Measurements from ENCODE around the gene RPL39. TPM values are rescaled to one million over a fixed set of nuclear protein-coding genes. Genes with fewer than 3 reads are reported as not detected.
"Not testable (repeated sequence)": the region's sequence is repeated elsewhere in the genome, so short reads cannot be mapped to it uniquely, and the experiment has no call there.

Gene RPL39
- total RNA-seq, 4 donors from 2014 or later, result 1,738 to 4,612 (median 3,853) TPM

- Histone ChIP-seq H3K27ac (peak overlapping the region; percentile 62), H3K27me3 (no peaks in the 10 kb centered on the region), H3K9me3 (no peaks in the 10 kb centered on the region), H3K4me3 (no peak overlapping the region), H3K36me3 (no peaks in the 10 kb centered on the region), H3K4me1 (no peaks in the 10 kb centered on the region)
- 76% methylated on average over 6 of the region's 6 CpGs for WGBS
- DNase-seq (ENCODE audit: low spot score in 2 of 2), result no peak
- TF ChIP-seq POLR2AphosphoS5 (IDR thresholded peaks at IDR 0.05), result no peak
- TF ChIP-seq EP300 (IDR thresholded peaks at IDR 0.05), result no peak
- no peak for TF ChIP-seq CTCF (IDR thresholded peaks at IDR 0.05)
- no peak for TF ChIP-seq POLR2A (IDR thresholded peaks at IDR 0.05)
These were observed 25.8 kb upstream of the RPL39 start for GRCh38 chrX:119817130-119817690.

GRCh38 chrX:119816300-119816699 lies 24.9 kb upstream of the RPL39 start:
- no peak overlapping the region for H3K4me3 ChIP-seq
- no peaks in the 10 kb centered on the region for H3K4me1 ChIP-seq
- TF ChIP-seq EP300 (IDR thresholded peaks at IDR 0.05) (no peak), CTCF (IDR thresholded peaks at IDR 0.05) (no peak), POLR2AphosphoS5 (IDR thresholded peaks at IDR 0.05) (no peak), POLR2A (IDR thresholded peaks at IDR 0.05) (no peak)
- no peaks in the 10 kb centered on the region for H3K9me3 ChIP-seq
- H3K27me3 ChIP-seq, result no peaks in the 10 kb centered on the region
- H3K27ac ChIP-seq, result no peak overlapping the region
- no peaks in the 10 kb centered on the region for H3K36me3 ChIP-seq
- no peak for DNase-seq (ENCODE audit: low spot score in 2 of 2)
- 40% methylated on average over 3 of the region's 3 CpGs for WGBS

GRCh38 chrX:119809185-119809666 lies 17.8 kb upstream of the RPL39 start:
- TF ChIP-seq CTCF (IDR thresholded peaks at IDR 0.05) (no peak), POLR2A (IDR thresholded peaks at IDR 0.05) (no peak), EP300 (IDR thresholded peaks at IDR 0.05) (no peak), POLR2AphosphoS5 (IDR thresholded peaks at IDR 0.05) (no peak)
- Histone ChIP-seq H3K4me1 (no peaks in the 10 kb centered on the region), H3K36me3 (no peaks in the 10 kb centered on the region), H3K27ac (no peak overlapping the region), H3K4me3 (no peak overlapping the region), H3K9me3 (no peaks in the 10 kb centered on the region), H3K27me3 (no peaks in the 10 kb centered on the region)
- DNase-seq (ENCODE audit: low spot score in 2 of 2), result no peak
- WGBS, result 53% methylated on average over 1 of the region's 1 CpG

- H3K27ac ChIP-seq; H3K27me3 ChIP-seq; H3K4me3 ChIP-seq; DNase-seq (ENCODE audit: low spot score in 2 of 2); H3K4me1 ChIP-seq; H3K9me3 ChIP-seq; H3K36me3 ChIP-seq: not testable (repeated sequence)
- WGBS, result 79% methylated on average over 2 of the region's 4 CpGs
These were observed 17.0 kb upstream of the RPL39 start for GRCh38 chrX:119808461-119808860.

- H3K27ac ChIP-seq, result no peak overlapping the region
- TF ChIP-seq CTCF (IDR thresholded peaks at IDR 0.05), result no peak
- no peak for TF ChIP-seq EP300 (IDR thresholded peaks at IDR 0.05)
- TF ChIP-seq POLR2A (IDR thresholded peaks at IDR 0.05), result no peak
- no peak for TF ChIP-seq POLR2AphosphoS5 (IDR thresholded peaks at IDR 0.05)
- no peaks in the 10 kb centered on the region for H3K4me1 ChIP-seq
- no peak overlapping the region for H3K4me3 ChIP-seq
- no peaks in the 10 kb centered on the region for H3K27me3 ChIP-seq
- H3K9me3 ChIP-seq, result no peaks in the 10 kb centered on the region
- H3K36me3 ChIP-seq, result no peaks in the 10 kb centered on the region
- 92% methylated on average over 8 of the region's 8 CpGs for WGBS
- DNase-seq (ENCODE audit: low spot score in 2 of 2), result no peak
These were observed 11.1 kb upstream of the RPL39 start for GRCh38 chrX:119802546-119802945.

All from suprapubic skin (tissue), 4 donors.